Endothelial cell of umbilical vein (primary cell): Measurements from ENCODE around the gene MOB2. TPM values are rescaled to one million over a fixed set of nuclear protein-coding genes. Genes with fewer than 3 reads are reported as not detected.

Experiments
- BruUV-seq: library from RNA; stranded (reverse); fragments of 400-500 nt; replicated peaks from 2 replicates; lab custom pipeline; 2021; lab: Mats Ljungman, UMichigan
- CTCF ChIA-PET: fragments of 300-600, 350-600 bp; sonication (Branson Sonifier 250); formaldehyde crosslinking; loops from one replicate; lab custom pipeline; 2021; ENCODE audit warnings: antibody characterized with exemption, inconsistent platforms; lab: Charles Lee
- POLR2A ChIA-PET: fragments of 300-600, 350-600 bp; sonication (Branson Sonifier 250); formaldehyde crosslinking; loops from one replicate; lab custom pipeline; 2021; ENCODE audit warnings: antibody characterized with exemption, inconsistent platforms; lab: Charles Lee
- DNase-seq: peaks from one replicate; pipeline ENCODE4 v3.0.0-alpha.2; 2011; ENCODE audit warnings: low read depth, low spot score
- FAIRE-seq: peaks from 2 replicates; lab custom pipeline; 2011; peaks lifted over from hg19 to GRCh38; lab: Jason Lieb, UNC
- H2AFZ ChIP-seq: 2 replicates; pipeline ENCODE4 v1.6.0; 2012; ENCODE audit warnings: low read depth, low read length, control low read depth, inconsistent platforms
- H3K27ac ChIP-seq: 2 replicates; pipeline ENCODE4 v1.5.1; 2011; ENCODE audit warnings: low read depth, mild to moderate bottlenecking, control low read depth, low read length, moderate library complexity; ENCODE audit not compliant: insufficient read depth
- H3K27me3 ChIP-seq, 2 experiments: 2 replicates each; pipeline versions ENCODE4 v1.6.0 to v1.6.1; 2011; ENCODE audit warnings: low read length in 2 of 2, mixed read lengths in 1 of 2; ENCODE audit not compliant: control insufficient read depth in 2 of 2, insufficient read depth in 2 of 2
- H3K36me3 ChIP-seq, 2 experiments: 2 replicates in 1 of 2; 3 replicates in 1 of 2; pipeline ENCODE4 v1.5.1; 2011; ENCODE audit warnings: low read length in 2 of 2, mild to moderate bottlenecking in 1 of 2, moderate library complexity in 1 of 2; ENCODE audit not compliant: control insufficient read depth in 2 of 2, insufficient read depth in 2 of 2; ENCODE audit errors: extremely low read depth in 1 of 2
- H3K4me1 ChIP-seq: 3 replicates; pipeline ENCODE4 v1.5.1; 2011; ENCODE audit warnings: mild to moderate bottlenecking, low read length; ENCODE audit not compliant: control insufficient read depth, insufficient read depth; ENCODE audit errors: extremely low read depth
- H3K4me2 ChIP-seq: 2 replicates; pipeline ENCODE4 v1.6.1; 2011; ENCODE audit warnings: low read length, control low read depth, mixed read lengths; ENCODE audit not compliant: insufficient read depth
- H3K4me3 ChIP-seq, 3 experiments: fragments of 200-600 bp in 1 of 3; sonication (generic), shearing (Covaris generic) in 1 of 3; replicated peaks in 1 of 3; 2 replicates each; pipeline ENCODE4 v1.5.1; 2011 to 2016; ENCODE audit warnings: control low read depth in 3 of 3, low read length in 3 of 3, mild to moderate bottlenecking in 2 of 3, inconsistent platforms in 1 of 3, low read depth in 1 of 3, moderate library complexity in 1 of 3; ENCODE audit not compliant: insufficient read depth in 1 of 3
- H3K79me2 ChIP-seq: 2 replicates; pipeline ENCODE4 v1.6.0; 2012; ENCODE audit warnings: low read length, inconsistent platforms; ENCODE audit not compliant: control insufficient read depth, insufficient read depth
- H3K9ac ChIP-seq: replicated peaks from 2 replicates; pipeline ENCODE3; 2011; ENCODE audit warnings: low read length, control low read depth; ENCODE audit not compliant: insufficient read depth; ENCODE audit errors: extremely low read depth
- H3K9me1 ChIP-seq: replicated peaks from 3 replicates; pipeline ENCODE4 v1.6.0; 2011; ENCODE audit warnings: mild to moderate bottlenecking, low read length; ENCODE audit not compliant: control insufficient read depth, insufficient read depth; ENCODE audit errors: extremely low read depth
- H3K9me3 ChIP-seq: replicated peaks from 2 replicates; pipeline ENCODE4 v1.5.1; 2012; ENCODE audit warnings: low read length, inconsistent platforms; ENCODE audit not compliant: control insufficient read depth, insufficient read depth
- H4K20me1 ChIP-seq: replicated peaks from 2 replicates; pipeline ENCODE3; 2011; ENCODE audit warnings: mild to moderate bottlenecking, low read length; ENCODE audit not compliant: control insufficient read depth, insufficient read depth; ENCODE audit errors: extremely low read depth
- CTCF ChIP-seq, 2 donors: IDR thresholded peaks; 1 replicate in 1 of 2; 2 replicates in 1 of 2; pipeline ENCODE4 v1.5.1; 2011; ENCODE audit warnings: low read length in 2 of 2, mild to moderate bottlenecking in 2 of 2, moderate library complexity in 2 of 2, control low read depth in 1 of 2, inconsistent platforms in 1 of 2, low read depth in 1 of 2; ENCODE audit not compliant: insufficient read depth in 1 of 2; ENCODE audit errors: extremely low read depth in 1 of 2
- EZH2 ChIP-seq: IDR thresholded peaks from 2 replicates; pipeline ENCODE4 v1.6.1; 2012; ENCODE audit warnings: borderline replicate concordance, low read depth, mild to moderate bottlenecking, moderate library complexity, low read length, inconsistent platforms; ENCODE audit not compliant: severe bottlenecking
- FOS ChIP-seq: IDR thresholded peaks from 2 replicates; pipeline ENCODE4 v1.6.1; 2011; ENCODE audit warnings: mild to moderate bottlenecking, low read length, moderate library complexity, borderline replicate concordance; ENCODE audit not compliant: insufficient read depth
- GATA2 ChIP-seq: IDR thresholded peaks from 2 replicates; pipeline ENCODE4 v1.7.0; 2011; ENCODE audit warnings: low read depth, mild to moderate bottlenecking, moderate library complexity, mixed read lengths, low read length; ENCODE audit not compliant: insufficient read length, insufficient read depth
- JUN ChIP-seq: IDR thresholded peaks from 2 replicates; pipeline ENCODE4 v1.6.1; 2011; ENCODE audit warnings: borderline replicate concordance, low read depth; ENCODE audit not compliant: insufficient read length, insufficient read depth
- MYC ChIP-seq: IDR thresholded peaks from one replicate; pipeline ENCODE4 v1.6.1; 2011; ENCODE audit warnings: mild to moderate bottlenecking, low read depth, low read length
- POLR2A ChIP-seq: IDR thresholded peaks from 2 replicates; pipeline ENCODE4 v1.6.1; 2012; ENCODE audit warnings: low read depth, mild to moderate bottlenecking, control low read depth, low read length
- POLR2AphosphoS5 ChIP-seq: IDR thresholded peaks from 2 replicates; pipeline ENCODE4 v1.6.1; 2012; ENCODE audit warnings: low read depth, mild to moderate bottlenecking, control low read depth, low read length, moderate library complexity; ENCODE audit not compliant: insufficient read depth
- dilution Hi-C: fragments of 300-500 bp; cut with MboI; formaldehyde crosslinking; loops from one replicate; pipeline ENCODE4 v1.15.0; 2019; ENCODE audit warnings: low sequenced_read_pairs; ENCODE audit not compliant: extremely low pct_ligation_motif_present
- intact Hi-C: fragments of 100-400 bp; cut with micrococcal nuclease; formaldehyde crosslinking; loops from one replicate; pipeline ENCODE4 v1.10.0; 2022
- polyA plus RNA-seq, 4 experiments: library from polyadenylated mRNA; depleted of rRNA in 3 of 4; stranded (reverse) in 3 of 4; unstranded in 1 of 4; fragments of >200 nt; gene quantifications; 2 replicates each; pipeline versions ENCODE4 v1.2.1 to v1.2.3, GENCODE V29; 2011 to 2012; ENCODE audit warnings: missing spikeins in 1 of 4
- total RNA-seq: library from RNA; stranded (reverse); gene quantifications from 2 replicates; pipeline ENCODE4 v1.2.3, GENCODE V29; 2021
- TF ChIP-seq, protein P1 (sequence below): IDR thresholded peaks from 2 replicates; pipeline ENCODE4 v1.6.1; 2011; ENCODE audit not compliant: insufficient read depth, insufficient read length

Gene MOB2
- total and polyA plus RNA-seq, 2 donors (not counting 3 experiments of a cell fraction or from before 2014, with no cell fraction given): 38.2 to 50.6 TPM

GRCh38 chr11:1475841-1476240 is 10.7 kb downstream of the MOB2 start:
- H3K79me2 ChIP-seq: no peaks in the 10 kb centered on the region
- no peak for TF ChIP-seq POLR2AphosphoS5
- TF ChIP-seq POLR2A: no peak
- TF ChIP-seq GATA2: no peak
- TF ChIP-seq, protein P1, sequence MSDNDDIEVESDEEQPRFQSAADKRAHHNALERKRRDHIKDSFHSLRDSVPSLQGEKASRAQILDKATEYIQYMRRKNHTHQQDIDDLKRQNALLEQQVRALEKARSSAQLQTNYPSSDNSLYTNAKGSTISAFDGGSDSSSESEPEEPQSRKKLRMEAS: no peak
- TF ChIP-seq EZH2: no peak
- TF ChIP-seq MYC: no peak
- TF ChIP-seq CTCF (IDR thresholded peaks at IDR 0.05; ENCODE audit: extremely low read depth in 1 of 2, insufficient read depth in 1 of 2, low read depth in 1 of 2, low read length in 2 of 2): no peak
- no peak for TF ChIP-seq FOS
- TF ChIP-seq JUN: no peak
- peaks cover 0 to 17% of the 10 kb centered on the region in 2 experiments for H3K36me3 ChIP-seq
- no peak overlapping the region for H3K9ac ChIP-seq
- no peak overlapping the region for H3K4me2 ChIP-seq
- dilution Hi-C loops: no loop called here
- CTCF ChIA-PET: no interaction called here
- FAIRE-seq (no peak), DNase-seq (no peak)
- no peak overlapping the region for H3K27ac ChIP-seq
- H3K4me1 ChIP-seq: no peaks in the 10 kb centered on the region
- no peak overlapping the region for H3K4me3 ChIP-seq
- H2AFZ ChIP-seq: no peak overlapping the region
- H4K20me1 ChIP-seq: no peaks in the 10 kb centered on the region
- H3K9me1 ChIP-seq: no peaks in the 10 kb centered on the region
- H3K9me3 ChIP-seq: no peaks in the 10 kb centered on the region
- no peaks in the 10 kb centered on the region for H3K27me3 ChIP-seq
- POLR2A ChIA-PET: no interaction called here
- BruUV-seq: no TSS peak
- intact Hi-C loops: no loop called here
